K562 (cell line): Measurements from ENCODE around the gene CNDP2. TPM values are rescaled to one million over a fixed set of nuclear protein-coding genes. Genes with fewer than 3 reads are reported as not detected.

Experiments used
- ATAC-seq: fragments of 200-7000 bp; cut with Tn5 transposase; 3 replicates; pipeline ENCODE4 v1.9.1; 2020; ENCODE audit warnings: moderate library complexity
- BruUV-seq: library from RNA; stranded (reverse); fragments of 400-500 nt; replicated peaks from 2 replicates; lab custom pipeline; 2021; lab: Mats Ljungman, UMichigan
- CTCF ChIA-PET: fragments of 300-600 bp; formaldehyde crosslinking; extraction: SDS; loops from one replicate; lab custom pipeline; 2021; ENCODE audit warnings: low intra/inter-chr PET ratio; lab: Yijun Ruan, JAX
- POLR2A ChIA-PET: fragments of 300-600, 350-650 bp; sonication (Branson Sonifier 250); formaldehyde crosslinking; extraction: SDS; loops from one replicate; lab custom pipeline; 2021; ENCODE audit warnings: antibody characterized with exemption, inconsistent platforms; lab: Yijun Ruan, JAX
- DNase-seq, 4 experiments: peaks; one replicate each; pipeline versions ENCODE4 v3.0.0 to v3.0.0-alpha.2; 2011 to 2018; ENCODE audit warnings: low spot score in 3 of 4, mixed read lengths in 3 of 4; ENCODE audit errors: extremely low read depth in 1 of 4
- FAIRE-seq: peaks from 2 replicates; lab custom pipeline; 2011; peaks lifted over from hg19 to GRCh38; lab: Jason Lieb, UNC
- H2AFZ ChIP-seq: 2 replicates; pipeline ENCODE4 v1.6.0; 2011; ENCODE audit warnings: low read depth, low read length, control low read depth, inconsistent platforms
- H3K27ac ChIP-seq: fragments of 200-600 bp; 3 replicates; pipeline ENCODE4 v1.8.0; 2011; ENCODE audit warnings: low read depth, mild to moderate bottlenecking, control low read depth, inconsistent platforms, low read length, moderate library complexity, mixed read lengths; ENCODE audit errors: extremely low read depth
- H3K27me3 ChIP-seq, 2 experiments: fragments of 300-600 bp in 1 of 2; 2 replicates in 1 of 2; 3 replicates in 1 of 2; pipeline versions ENCODE4 v1.6.0 to v1.8.0; 2011; ENCODE audit warnings: inconsistent platforms in 2 of 2, low read length in 2 of 2, mild to moderate bottlenecking in 1 of 2, mixed read lengths in 1 of 2, moderate library complexity in 1 of 2; ENCODE audit not compliant: control insufficient read depth in 2 of 2, insufficient read depth in 2 of 2
- H3K36me3 ChIP-seq: fragments of 300-600 bp; 3 replicates; pipeline ENCODE4 v1.8.0; 2011; ENCODE audit warnings: mild to moderate bottlenecking, low read length, inconsistent platforms; ENCODE audit not compliant: control insufficient read depth, insufficient read depth
- H3K4me1 ChIP-seq, 2 experiments: fragments of 200-600 bp in 1 of 2; replicated peaks in 1 of 2; 2 replicates in 1 of 2; 3 replicates in 1 of 2; pipeline versions ENCODE4 v1.5.1 to v1.8.0; 2011; ENCODE audit warnings: inconsistent platforms in 2 of 2, low read length in 2 of 2, mild to moderate bottlenecking in 1 of 2, mixed read lengths in 1 of 2, moderate library complexity in 1 of 2; ENCODE audit not compliant: control insufficient read depth in 2 of 2, insufficient read depth in 2 of 2
- H3K4me2 ChIP-seq: 2 replicates; pipeline ENCODE4 v1.6.1; 2011; ENCODE audit warnings: low read length, control low read depth, inconsistent platforms, mixed read lengths; ENCODE audit not compliant: insufficient read depth
- H3K4me3 ChIP-seq: fragments of 200-600 bp; sonication (generic), shearing (Covaris generic); 2 replicates; pipeline ENCODE4 v1.5.1; 2016; ENCODE audit warnings: control low read depth, inconsistent platforms
- H3K79me2 ChIP-seq: fragments of 200-600 bp; 3 replicates; pipeline ENCODE4 v1.8.0; 2011; ENCODE audit warnings: low read length, inconsistent platforms; ENCODE audit not compliant: control insufficient read depth, insufficient read depth
- H3K9ac ChIP-seq, 2 experiments: 2 replicates each; pipeline versions ENCODE4 v1.6.0 to v1.6.1; 2011; ENCODE audit warnings: low read depth in 2 of 2, low read length in 2 of 2, control low read depth in 1 of 2, inconsistent platforms in 1 of 2, mild to moderate bottlenecking in 1 of 2, mixed read lengths in 1 of 2; ENCODE audit not compliant: insufficient read depth in 1 of 2
- H3K9me1 ChIP-seq: one replicate; pipeline ENCODE4 v1.6.0; 2011; ENCODE audit warnings: inconsistent platforms, mild to moderate bottlenecking, low read length, moderate library complexity; ENCODE audit not compliant: control insufficient read depth, insufficient read depth
- H3K9me3 ChIP-seq: replicated peaks from 2 replicates; pipeline ENCODE4 v1.5.1; 2011; ENCODE audit warnings: low read depth, low read length, inconsistent platforms; ENCODE audit not compliant: control insufficient read depth, insufficient read depth
- H4K20me1 ChIP-seq: replicated peaks from 2 replicates; pipeline ENCODE4 v1.6.1; 2011; ENCODE audit warnings: low read length, inconsistent platforms, mixed read lengths; ENCODE audit not compliant: control insufficient read depth, insufficient read depth
- DDX20 ChIP-seq: fragments of 450-650 bp; IDR thresholded peaks from 2 replicates; pipeline ENCODE4 v1.6.1; 2016; ENCODE audit warnings: missing genetic modification characterization, low read depth, mild to moderate bottlenecking, missing compliant biosample characterization, moderate library complexity
- FOXM1 ChIP-seq, 2 experiments: fragments of 450-650 bp in 1 of 2; sonication (generic) in 1 of 2; formaldehyde crosslinking in 1 of 2; IDR thresholded peaks; 2 replicates each; pipeline versions ENCODE4 v1.6.1 to v1.9.0; 2017 to 2022; ENCODE audit warnings: low read depth in 2 of 2, mild to moderate bottlenecking in 2 of 2, missing genetic modification reagents in 1 of 2, moderate library complexity in 1 of 2
- MAFF ChIP-seq: IDR thresholded peaks from 2 replicates; pipeline ENCODE4 v1.6.1; 2012; ENCODE audit warnings: low read length, improper control_type of control experiment
- RCOR1 ChIP-seq, 2 experiments: IDR thresholded peaks; 2 replicates each; pipeline ENCODE4 v1.6.1; 2012; ENCODE audit warnings: low read depth in 2 of 2, low read length in 2 of 2, borderline replicate concordance in 1 of 2, improper control_type of control experiment in 1 of 2
- ZNF12 ChIP-seq: sonication (generic); formaldehyde crosslinking; IDR thresholded peaks from 2 replicates; pipeline ENCODE4 v1.4.0; 2020; ENCODE audit warnings: mild to moderate bottlenecking, missing genetic modification reagents
- ZNF263 ChIP-seq: sonication (generic); formaldehyde crosslinking; IDR thresholded peaks from 2 replicates; pipeline ENCODE4 v1.8.0; 2022; ENCODE audit warnings: mild to moderate bottlenecking, missing genetic modification reagents, borderline replicate concordance
- ZNF551 ChIP-seq: fragments of 250-450 bp; sonication (Bioruptor Pico); IDR thresholded peaks from 2 replicates; pipeline ENCODE4 v1.5.0; 2021; ENCODE audit warnings: mild to moderate bottlenecking, moderate library complexity
- whole genome bisulfite sequencing: fragments of 100-300 bp; shearing (Covaris generic); methylation state at CpG from one replicate; pipeline ENCODE4 v1.1.6; 2016; ENCODE audit warnings: low coverage, mixed read lengths; ENCODE audit not compliant: insufficient coverage; ENCODE audit errors: missing lambda C conversion rate; 5-methylcytosine and 5-hydroxymethylcytosine counted together
- in situ Hi-C: fragments of 300-500 bp; cut with MboI; formaldehyde crosslinking; loops from 4 replicates; pipeline ENCODE4 v1.15.0; 2018; ENCODE audit warnings: inconsistent platforms, mixed read lengths
- intact Hi-C: fragments of 100-400 bp; cut with micrococcal nuclease; formaldehyde crosslinking; loops from 2 replicates; pipeline ENCODE4 v1.14.2; 2022
- polyA plus RNA-seq, 8 experiments: library from polyadenylated mRNA; depleted of rRNA in 4 of 8; stranded (reverse) in 5 of 8; unstranded in 3 of 8; fragments of >200 nt; fragmentation: Nextera tagmentation in 2 of 8; fragmentation: Illumina TruSeq in 1 of 8; extraction: Ambion mirVana in 2 of 8; extraction: Trizol in 1 of 8; gene quantifications; 2 replicates each; pipeline versions ENCODE4 v1.2.1 to v1.2.3, GENCODE V29; 2011 to 2014; ENCODE audit warnings: inconsistent platforms in 1 of 8, missing spikeins in 1 of 8
- total RNA-seq, 7 experiments: library from RNA; depleted of rRNA in 6 of 7; stranded (reverse); fragments of >200 nt in 6 of 7; fragmentation: Illumina TruSeq in 2 of 7; extraction: Trizol in 2 of 7; gene quantifications; 2 replicates each; pipeline versions ENCODE4 v1.2.1 to v1.2.3, GENCODE V29; 2011 to 2021; ENCODE audit warnings: low replicate concordance in 1 of 7
- TF ChIP-seq, protein P1 (sequence below): fragments of 450-650 bp; IDR thresholded peaks from 2 replicates; pipeline ENCODE4 v1.6.1; 2017; ENCODE audit warnings: antibody characterized with exemption, mild to moderate bottlenecking
- TF ChIP-seq, protein P2 (sequence below): fragments of 250-450 bp; sonication (Bioruptor Pico); IDR thresholded peaks from 2 replicates; pipeline ENCODE4 v1.4.0; 2020; ENCODE audit warnings: mild to moderate bottlenecking, moderate library complexity

The CNDP2 gene
- total and polyA plus RNA-seq, 9 of the 15 experiments (the other 6 are each of a cell fraction or from before 2014, with no cell fraction given): 34.1 to 128 (median 53.8) TPM

- TF ChIP-seq, protein P1, sequence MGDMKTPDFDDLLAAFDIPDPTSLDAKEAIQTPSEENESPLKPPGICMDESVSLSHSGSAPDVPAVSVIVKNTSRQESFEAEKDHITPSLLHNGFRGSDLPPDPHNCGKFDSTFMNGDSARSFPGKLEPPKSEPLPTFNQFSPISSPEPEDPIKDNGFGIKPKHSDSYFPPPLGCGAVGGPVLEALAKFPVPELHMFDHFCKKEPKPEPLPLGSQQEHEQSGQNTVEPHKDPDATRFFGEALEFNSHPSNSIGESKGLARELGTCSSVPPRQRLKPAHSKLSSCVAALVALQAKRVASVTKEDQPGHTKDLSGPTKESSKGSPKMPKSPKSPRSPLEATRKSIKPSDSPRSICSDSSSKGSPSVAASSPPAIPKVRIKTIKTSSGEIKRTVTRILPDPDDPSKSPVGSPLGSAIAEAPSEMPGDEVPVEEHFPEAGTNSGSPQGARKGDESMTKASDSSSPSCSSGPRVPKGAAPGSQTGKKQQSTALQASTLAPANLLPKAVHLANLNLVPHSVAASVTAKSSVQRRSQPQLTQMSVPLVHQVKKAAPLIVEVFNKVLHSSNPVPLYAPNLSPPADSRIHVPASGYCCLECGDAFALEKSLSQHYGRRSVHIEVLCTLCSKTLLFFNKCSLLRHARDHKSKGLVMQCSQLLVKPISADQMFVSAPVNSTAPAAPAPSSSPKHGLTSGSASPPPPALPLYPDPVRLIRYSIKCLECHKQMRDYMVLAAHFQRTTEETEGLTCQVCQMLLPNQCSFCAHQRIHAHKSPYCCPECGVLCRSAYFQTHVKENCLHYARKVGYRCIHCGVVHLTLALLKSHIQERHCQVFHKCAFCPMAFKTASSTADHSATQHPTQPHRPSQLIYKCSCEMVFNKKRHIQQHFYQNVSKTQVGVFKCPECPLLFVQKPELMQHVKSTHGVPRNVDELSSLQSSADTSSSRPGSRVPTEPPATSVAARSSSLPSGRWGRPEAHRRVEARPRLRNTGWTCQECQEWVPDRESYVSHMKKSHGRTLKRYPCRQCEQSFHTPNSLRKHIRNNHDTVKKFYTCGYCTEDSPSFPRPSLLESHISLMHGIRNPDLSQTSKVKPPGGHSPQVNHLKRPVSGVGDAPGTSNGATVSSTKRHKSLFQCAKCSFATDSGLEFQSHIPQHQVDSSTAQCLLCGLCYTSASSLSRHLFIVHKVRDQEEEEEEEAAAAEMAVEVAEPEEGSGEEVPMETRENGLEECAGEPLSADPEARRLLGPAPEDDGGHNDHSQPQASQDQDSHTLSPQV: no peak
- TF ChIP-seq ZNF551 (CRISPR knock-in tag) (no peak), RCOR1 (IDR thresholded peaks at IDR 0.05; ENCODE audit: borderline replicate concordance in 1 of 2, low read depth in 2 of 2, low read length in 2 of 2) (no peak), ZNF12 (CRISPR knock-in tag) (no peak)
Measured at GRCh38 chr18:74529378-74529777, 33.2 kb downstream of the CNDP2 start (continued).

DNA sequence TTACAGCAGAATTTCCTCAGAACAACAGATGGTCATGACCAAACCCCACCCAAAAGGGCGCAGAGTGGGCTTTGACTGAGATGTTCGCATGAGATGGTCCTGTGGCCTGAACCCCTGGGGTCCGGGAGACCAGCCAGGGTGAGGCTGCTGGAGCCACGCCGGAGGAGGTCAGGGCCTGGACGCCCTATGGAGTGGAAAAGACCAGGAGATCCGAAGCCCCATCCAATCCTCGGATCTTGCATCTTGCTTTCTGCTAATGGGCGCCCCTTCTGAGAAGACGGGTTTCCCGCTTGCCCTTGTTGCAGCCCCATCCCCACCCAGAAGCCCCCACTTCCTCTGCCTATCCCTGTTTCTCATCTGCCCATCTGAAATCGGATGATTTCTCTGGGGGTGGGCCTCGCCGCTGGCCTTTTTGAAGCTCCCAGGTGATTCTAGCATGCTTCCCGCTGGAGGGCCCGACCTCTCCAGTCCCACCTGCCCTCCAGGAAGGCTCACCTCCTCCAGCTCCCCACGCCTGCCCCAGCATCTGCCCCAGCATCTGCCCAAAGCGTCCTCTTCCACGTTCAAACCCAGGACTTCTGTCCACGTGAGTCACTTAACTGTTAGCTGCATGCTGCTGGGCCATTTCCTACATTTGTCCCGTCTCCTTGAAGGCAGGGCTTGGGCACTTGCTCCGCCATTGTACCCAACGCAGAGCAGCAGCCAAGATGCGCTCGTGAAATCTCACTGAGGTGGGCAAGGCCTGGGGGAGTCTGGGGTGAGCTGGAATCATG lies 33.8 kb downstream of the CNDP2 start:
- ChIA-PET CTCF (no interaction called here), POLR2A (interaction anchor here (0.8 kb wide), 1 partner anchor 101 kb away, joined by 4 read pairs; no protein-coding TSS in a partner anchor)
- Histone ChIP-seq H3K4me2 (no peak overlapping the region), H3K27me3 (peaks cover 16 to 52% of the 10 kb centered on the region in 2 experiments; a peak in 4 of 5 replicates), H3K9ac (no peak overlapping the region), H3K9me1 (no peaks in the 10 kb centered on the region), H3K4me1 (peaks cover 0 to 4% of the 10 kb centered on the region in 2 experiments; a peak in 2 of 5 replicates), H2AFZ (no peak overlapping the region), H4K20me1 (no peaks in the 10 kb centered on the region), H3K4me3 (no peak overlapping the region), H3K9me3 (no peaks in the 10 kb centered on the region), H3K36me3 (no peaks in the 10 kb centered on the region), H3K27ac (no peak overlapping the region), H3K79me2 (no peaks in the 10 kb centered on the region)
- intact Hi-C loops (no loop called here), in situ Hi-C loops (no loop called here)
- BruUV-seq: no TSS peak
- DNase-seq: no peak
- 2% methylated on average over 10 of the region's 25 CpGs for WGBS
- no peak for FAIRE-seq
- no peak for ATAC-seq
- TF ChIP-seq FOXM1 (IDR thresholded peaks at IDR 0.05; ENCODE audit: low read depth) (no peak), FOXM1 (CRISPR knock-in tag; IDR thresholded peaks at IDR 0.05; ENCODE audit: low read depth) (no peak), ZNF263 (CRISPR knock-in tag) (no peak), DDX20 (tag) (no peak), MAFF (no peak)
- TF ChIP-seq, protein P2, sequence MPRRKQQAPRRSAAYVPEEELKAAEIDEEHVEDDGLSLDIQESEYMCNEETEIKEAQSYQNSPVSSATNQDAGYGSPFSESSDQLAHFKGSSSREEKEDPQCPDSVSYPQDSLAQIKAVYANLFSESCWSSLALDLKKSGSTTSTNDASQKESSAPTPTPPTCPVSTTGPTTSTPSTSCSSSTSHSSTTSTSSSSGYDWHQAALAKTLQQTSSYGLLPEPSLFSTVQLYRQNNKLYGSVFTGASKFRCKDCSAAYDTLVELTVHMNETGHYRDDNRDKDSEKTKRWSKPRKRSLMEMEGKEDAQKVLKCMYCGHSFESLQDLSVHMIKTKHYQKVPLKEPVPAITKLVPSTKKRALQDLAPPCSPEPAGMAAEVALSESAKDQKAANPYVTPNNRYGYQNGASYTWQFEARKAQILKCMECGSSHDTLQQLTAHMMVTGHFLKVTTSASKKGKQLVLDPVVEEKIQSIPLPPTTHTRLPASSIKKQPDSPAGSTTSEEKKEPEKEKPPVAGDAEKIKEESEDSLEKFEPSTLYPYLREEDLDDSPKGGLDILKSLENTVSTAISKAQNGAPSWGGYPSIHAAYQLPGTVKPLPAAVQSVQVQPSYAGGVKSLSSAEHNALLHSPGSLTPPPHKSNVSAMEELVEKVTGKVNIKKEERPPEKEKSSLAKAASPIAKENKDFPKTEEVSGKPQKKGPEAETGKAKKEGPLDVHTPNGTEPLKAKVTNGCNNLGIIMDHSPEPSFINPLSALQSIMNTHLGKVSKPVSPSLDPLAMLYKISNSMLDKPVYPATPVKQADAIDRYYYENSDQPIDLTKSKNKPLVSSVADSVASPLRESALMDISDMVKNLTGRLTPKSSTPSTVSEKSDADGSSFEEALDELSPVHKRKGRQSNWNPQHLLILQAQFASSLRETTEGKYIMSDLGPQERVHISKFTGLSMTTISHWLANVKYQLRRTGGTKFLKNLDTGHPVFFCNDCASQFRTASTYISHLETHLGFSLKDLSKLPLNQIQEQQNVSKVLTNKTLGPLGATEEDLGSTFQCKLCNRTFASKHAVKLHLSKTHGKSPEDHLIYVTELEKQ (CRISPR knock-in tag): no peak
